Vagina (tissue), 2 donors: ENCODE measurements around the gene GLCE. TPM values are rescaled to one million over a fixed set of nuclear protein-coding genes. Genes with fewer than 3 reads are reported as not detected.

Experiments used
- DNase-seq, 2 donors: peaks; one replicate each; pipeline ENCODE4 v3.0.0-alpha.2; 2017; ENCODE audit errors: extremely low spot score in 2 of 2
- H3K27ac ChIP-seq: fragments of 200-600 bp; sonication (generic); one replicate; pipeline ENCODE4 v1.5.1; 2019
- H3K27me3 ChIP-seq: fragments of 200-600 bp; sonication (generic); one replicate; pipeline ENCODE4 v1.5.1; 2019
- H3K36me3 ChIP-seq, 2 donors: fragments of 200-600 bp; sonication (generic); one replicate each; pipeline ENCODE4 v1.5.1; 2017 to 2019
- H3K4me1 ChIP-seq: fragments of 200-600 bp; sonication (generic); one replicate; pipeline ENCODE4 v1.5.1; 2019
- H3K4me3 ChIP-seq, 2 donors: fragments of 200-600 bp; sonication (generic); 1 replicate in 1 of 2; 2 replicates in 1 of 2; pipeline ENCODE4 v1.5.1; 2016 to 2019
- H3K9me3 ChIP-seq: fragments of 200-600 bp; sonication (generic); one replicate; pipeline ENCODE4 v1.5.1; 2019
- CTCF ChIP-seq, 3 experiments: fragments of 450-650 bp in 2 of 3; fragments of 200-600 bp in 1 of 3; sonication (generic) in 1 of 3; IDR thresholded peaks; one replicate each; pipeline ENCODE4 v1.5.1; 2017 to 2019; ENCODE audit warnings: antibody characterized with exemption in 3 of 3, mild to moderate bottlenecking in 2 of 3, moderate library complexity in 2 of 3
- POLR2A ChIP-seq, 2 donors: fragments of 450-650 bp; IDR thresholded peaks; one replicate each; pipeline ENCODE4 v1.6.1; 2017; ENCODE audit warnings: antibody characterized with exemption in 2 of 2, mild to moderate bottlenecking in 2 of 2, moderate library complexity in 2 of 2
- POLR2AphosphoS5 ChIP-seq, 2 donors: sonication (generic); formaldehyde crosslinking; IDR thresholded peaks; one replicate each; pipeline ENCODE4 v1.9.0; 2017; ENCODE audit warnings: antibody characterized with exemption in 2 of 2, mild to moderate bottlenecking in 2 of 2, low read depth in 1 of 2; ENCODE audit not compliant: insufficient read depth in 1 of 2
- intact Hi-C: fragments of 100-400 bp; cut with DNase I; formaldehyde crosslinking; loops from one replicate; pipeline ENCODE4 v1.15.1; 2023
- total RNA-seq: library from RNA; depleted of rRNA; stranded (reverse); fragments of >200 nt; gene quantifications from one replicate; pipeline ENCODE4 v1.2.3, GENCODE V29; 2016

Gene GLCE
- total RNA-seq, 1 donor from 2014 or later, result 16.5 TPM

- intact Hi-C loops, result no loop called here
- Histone ChIP-seq H3K27ac (no peak overlapping the region), H3K4me1 (no peaks in the 10 kb centered on the region), H3K27me3 (no peaks in the 10 kb centered on the region), H3K9me3 (no peaks in the 10 kb centered on the region), H3K36me3 (no peaks in the 10 kb centered on the region), H3K4me3 (no peak overlapping the region)
- TF ChIP-seq POLR2AphosphoS5 (IDR thresholded peaks at IDR 0.05; ENCODE audit: insufficient read depth in 1 of 2, low read depth in 1 of 2), result no peak
- no peak for TF ChIP-seq CTCF (IDR thresholded peaks at IDR 0.05)
- no peak for TF ChIP-seq POLR2A (IDR thresholded peaks at IDR 0.05)
- DNase-seq, result no peak
These were observed 15.9 kb upstream of the GLCE start for GRCh38 chr15:69144530-69144929.

DNA sequence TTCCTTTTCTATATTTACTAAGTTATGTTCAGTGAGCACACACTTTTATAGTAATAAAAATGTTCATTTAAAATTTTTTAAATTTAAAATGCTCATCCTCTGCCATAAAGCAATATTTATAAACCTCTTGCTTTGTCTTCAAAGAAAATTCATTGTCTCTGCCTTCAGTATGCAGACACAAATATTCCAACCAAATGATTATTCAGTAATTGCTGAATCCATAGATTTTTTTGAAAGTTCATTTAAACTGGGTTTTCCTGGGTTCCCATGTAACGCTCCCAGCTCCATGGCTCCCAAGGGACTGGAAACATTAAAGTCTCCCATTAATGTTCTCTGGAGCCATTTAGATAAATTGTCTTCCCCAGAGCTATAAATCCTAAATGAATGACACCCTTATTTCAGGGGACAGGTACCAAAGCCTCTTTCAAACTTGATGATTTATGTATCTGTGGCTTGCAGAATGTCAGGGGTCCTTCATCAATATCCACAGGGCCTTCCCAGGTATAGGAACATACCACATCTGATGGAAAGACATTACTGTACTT, 15.2 kb upstream of the GLCE start:
- intact Hi-C loops, result no loop called here
- Histone ChIP-seq H3K27me3 (no peaks in the 10 kb centered on the region), H3K27ac (no peak overlapping the region), H3K4me3 (no peak overlapping the region), H3K4me1 (no peaks in the 10 kb centered on the region), H3K36me3 (no peaks in the 10 kb centered on the region), H3K9me3 (no peaks in the 10 kb centered on the region)
- TF ChIP-seq POLR2AphosphoS5 (IDR thresholded peaks at IDR 0.05; ENCODE audit: insufficient read depth in 1 of 2, low read depth in 1 of 2), result no peak
- TF ChIP-seq POLR2A (IDR thresholded peaks at IDR 0.05), result no peak
- TF ChIP-seq CTCF (IDR thresholded peaks at IDR 0.05), result no peak
- no peak for DNase-seq

DNA sequence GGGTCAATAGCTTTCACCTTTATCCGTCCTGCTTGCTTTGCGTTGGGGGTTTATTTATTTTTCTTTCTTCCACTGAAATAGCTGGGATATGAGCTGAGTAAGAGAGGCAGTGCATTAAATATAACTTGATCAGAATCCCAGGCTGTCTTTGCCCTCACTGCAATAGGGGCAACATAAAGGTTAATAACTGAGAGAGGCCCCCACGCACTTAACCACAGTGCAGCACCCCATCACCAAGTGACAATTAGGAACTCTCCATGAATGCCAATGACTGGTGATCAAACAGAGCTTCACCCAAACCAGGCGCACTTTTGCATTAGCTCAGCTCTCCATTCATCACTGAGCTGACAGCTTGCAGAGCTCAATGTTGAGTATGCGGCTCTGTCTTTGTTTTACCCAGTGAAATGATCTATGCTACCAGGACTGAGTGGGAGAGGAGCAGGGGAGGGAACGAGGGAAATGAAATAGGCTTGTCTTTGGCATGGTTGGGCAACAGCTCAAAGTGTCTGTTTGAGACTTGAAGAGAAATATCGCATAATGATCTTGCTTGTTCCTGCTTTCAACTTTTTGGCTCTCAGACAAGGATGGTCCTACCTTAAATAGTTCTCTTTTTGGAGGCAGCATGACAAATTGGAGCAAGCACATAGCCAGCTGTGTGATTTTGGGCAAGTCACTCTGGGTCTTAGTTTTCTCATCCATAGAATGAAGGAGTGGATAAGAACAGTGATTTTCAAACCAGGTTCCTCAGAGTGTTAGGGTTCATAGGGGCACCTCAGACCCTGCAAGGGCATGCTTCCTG, 14.5 kb upstream of the GLCE start:
- no peak for DNase-seq
- no peaks in the 10 kb centered on the region for H3K4me1 ChIP-seq
- intact Hi-C loops, result no loop called here
- H3K27ac ChIP-seq, result no peak overlapping the region
- no peaks in the 10 kb centered on the region for H3K36me3 ChIP-seq
- H3K27me3 ChIP-seq, result no peaks in the 10 kb centered on the region
- no peaks in the 10 kb centered on the region for H3K9me3 ChIP-seq
- no peak overlapping the region for H3K4me3 ChIP-seq
- no peak for TF ChIP-seq POLR2AphosphoS5 (IDR thresholded peaks at IDR 0.05; ENCODE audit: insufficient read depth in 1 of 2, low read depth in 1 of 2)
- TF ChIP-seq CTCF (IDR thresholded peaks at IDR 0.05), result no peak
- TF ChIP-seq POLR2A (IDR thresholded peaks at IDR 0.05), result no peak

DNA sequence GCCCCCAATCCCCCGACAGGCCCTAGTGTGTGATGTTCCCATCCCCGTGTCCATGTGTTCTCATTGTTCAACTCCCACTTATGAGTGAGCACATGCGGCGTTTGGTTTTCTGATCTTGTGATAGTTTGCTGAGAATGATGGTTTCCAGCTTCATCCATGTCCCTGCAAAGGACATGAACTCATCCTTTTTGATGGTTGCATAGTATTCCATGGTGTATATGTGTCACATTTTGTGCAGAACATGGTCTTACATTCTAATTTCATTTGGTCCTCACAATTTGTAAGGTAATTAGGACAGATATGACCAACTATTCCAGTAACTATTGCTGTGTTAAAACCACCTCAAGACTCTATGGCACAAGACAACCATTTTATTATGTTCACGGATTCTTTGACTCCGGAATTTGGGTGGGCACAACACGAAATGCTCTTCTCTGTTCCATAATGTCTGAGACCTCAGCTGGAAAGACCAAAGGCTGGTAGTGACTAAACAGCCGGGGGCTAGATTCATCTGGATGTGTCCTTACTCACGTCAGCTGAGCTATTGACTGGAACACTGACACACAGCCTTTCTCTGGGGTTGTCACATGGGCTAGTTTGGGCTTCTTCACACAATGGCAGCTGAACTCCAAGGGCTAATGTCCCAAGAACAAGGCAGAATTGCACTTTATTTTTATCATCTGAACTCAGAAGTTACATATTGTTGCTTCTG, 13.6 kb upstream of the GLCE start:
- TF ChIP-seq CTCF (IDR thresholded peaks at IDR 0.05) (no peak), POLR2A (IDR thresholded peaks at IDR 0.05) (no peak), POLR2AphosphoS5 (IDR thresholded peaks at IDR 0.05; ENCODE audit: insufficient read depth in 1 of 2, low read depth in 1 of 2) (no peak)
- H3K9me3 ChIP-seq, result no peaks in the 10 kb centered on the region
- H3K27ac ChIP-seq, result no peak overlapping the region
- no peak overlapping the region for H3K4me3 ChIP-seq
- H3K27me3 ChIP-seq, result no peaks in the 10 kb centered on the region
- no peaks in the 10 kb centered on the region for H3K36me3 ChIP-seq
- H3K4me1 ChIP-seq, result no peaks in the 10 kb centered on the region
- intact Hi-C loops, result no loop called here
- DNase-seq, result no peak
